Spleen (tissue), 13 donors: ENCODE results near the gene SLC16A2. TPM values are rescaled to one million over a fixed set of nuclear protein-coding genes. Genes with fewer than 3 reads are reported as not detected.

ENCODE experiments used
- DNase-seq: peaks from one replicate; pipeline ENCODE4 v3.0.0-alpha.2; 2020
- H3K27ac ChIP-seq, 8 donors: fragments of 200-600 bp; sonication (generic) in 7 of 8; 1 replicate in 4 of 8; 2 replicates in 4 of 8; pipeline versions ENCODE4 v1.5.0 to v1.8.0; 2016 to 2021; ENCODE audit warnings: inconsistent platforms in 4 of 8, mild to moderate bottlenecking in 4 of 8, moderate library complexity in 1 of 8
- H3K27me3 ChIP-seq, 7 donors: fragments of 200-600 bp; sonication (generic) in 6 of 7; replicated peaks in 1 of 7; 1 replicate in 4 of 7; 2 replicates in 3 of 7; pipeline versions ENCODE4 v1.5.0 to v1.8.0; 2016 to 2021; ENCODE audit warnings: inconsistent platforms in 3 of 7, mild to moderate bottlenecking in 1 of 7
- H3K36me3 ChIP-seq, 6 donors: fragments of 200-600 bp; sonication (generic) in 5 of 6; 1 replicate in 4 of 6; 2 replicates in 2 of 6; pipeline versions ENCODE4 v1.5.0 to v1.8.0; 2016 to 2021; ENCODE audit warnings: inconsistent platforms in 2 of 6
- H3K4me1 ChIP-seq, 6 donors: fragments of 200-600 bp; sonication (generic) in 5 of 6; 1 replicate in 3 of 6; 2 replicates in 3 of 6; pipeline versions ENCODE4 v1.5.0 to v1.8.0; 2016 to 2021; ENCODE audit warnings: inconsistent platforms in 3 of 6
- H3K4me3 ChIP-seq, 8 donors: fragments of 200-600 bp; sonication (generic) in 7 of 8; 1 replicate in 4 of 8; 2 replicates in 4 of 8; pipeline versions ENCODE4 v1.5.0 to v1.8.0; 2016 to 2021; ENCODE audit warnings: inconsistent platforms in 4 of 8, mild to moderate bottlenecking in 4 of 8, moderate library complexity in 2 of 8
- H3K9me3 ChIP-seq, 8 donors: fragments of 200-600 bp; sonication (generic) in 7 of 8; 1 replicate in 4 of 8; 2 replicates in 4 of 8; pipeline versions ENCODE4 v1.5.0 to v1.8.0; 2016 to 2021; ENCODE audit warnings: inconsistent platforms in 4 of 8
- POLR2A ChIP-seq, 3 donors: fragments of 450-650 bp; IDR thresholded peaks; one replicate each; pipeline ENCODE4 v1.5.1; 2017; ENCODE audit warnings: antibody characterized with exemption in 3 of 3, mild to moderate bottlenecking in 1 of 3
- POLR2AphosphoS5 ChIP-seq, 3 donors: sonication (generic); formaldehyde crosslinking; IDR thresholded peaks; one replicate each; pipeline ENCODE4 v1.5.1; 2017; ENCODE audit warnings: antibody characterized with exemption in 3 of 3
- WGBS, 5 donors: extraction: QIAGEN DNeasy Blood & Tissue Kit in 3 of 5; methylation state at CpG; one replicate each; pipeline versions ENCODE4 v1.1.5 to v1.1.7; 2013 to 2018; 5-methylcytosine and 5-hydroxymethylcytosine counted together
- intact Hi-C: fragments of 100-400 bp; cut with DNase I; formaldehyde crosslinking; loops from one replicate; pipeline ENCODE4 v1.15.0; 2023; ENCODE audit warnings: low total_unique reads
- long read RNA-seq, 2 donors: transcript quantifications; one replicate each; lab custom pipeline, GENCODE V29; 2026
- polyA plus RNA-seq, 3 donors: library from polyadenylated mRNA; stranded (reverse); fragments of 200-250 nt; gene quantifications; one replicate each; pipeline ENCODE4 v1.2.1, GENCODE V29; 2013
- total RNA-seq, 7 donors: library from RNA; depleted of rRNA in 3 of 7; stranded (reverse); fragments of >200 nt in 3 of 7; fragmentation: NEBNext Ultra II Directional in 4 of 7; extraction: Animal tissue kit (Norgen Biotek cat#: 25700) in 4 of 7; gene quantifications; one replicate each; pipeline versions ENCODE4 v1.1.0 to v1.2.1, GENCODE V29; 2016 to 2021
- TF ChIP-seq, protein P1 (sequence below), 11 experiments: fragments of 200-600 bp in 7 of 11; fragments of 450-650 bp in 4 of 11; sonication (generic) in 4 of 11; IDR thresholded peaks in 8 of 11; conservative IDR thresholded peaks in 3 of 11; 1 replicate in 7 of 11; 2 replicates in 4 of 11; pipeline versions ENCODE4 v1.4.0 to v1.8.0; 2016 to 2021; ENCODE audit warnings: antibody characterized with exemption in 11 of 11, inconsistent platforms in 4 of 11, mild to moderate bottlenecking in 1 of 11
- donor health status: healthy with polysubstance abuse.
- donor health status: DM: no; HTN: no; CAD: no; lungs with moderate emphysema.
- donor health status: DM: no; HTN: no; CAD: no.
- donor health status: Bipolar disorder and iron deficiency.
- donor health status: healthy.
- donor health status: DM: no; HTN: no; CAD: no.
- donor health status: DM: yes; HTN: yes; CAD: no.

The SLC16A2 gene
- 1 to 10 TPM; 2.6 to 4.4 (median 4.2) TPM for total RNA-seq
- 1 to 10 TPM in 1 of 3 donors, under 1 TPM in 2; 0.41 to 1.1 (median 0.97) TPM for polyA plus RNA-seq
- long read RNA-seq, donor 1, full-length matches to known transcripts = 3 of 8 reads
- long read RNA-seq, donor 1, partial matches to known transcripts = 5 of 8 reads
- long read RNA-seq, donor 1, other reads (novel, unspliced or antisense) = 0 of 8 reads
- long read RNA-seq, donor 2, full-length matches to known transcripts = 2 of 2 reads
- long read RNA-seq, donor 2, partial matches to known transcripts = 0 of 2 reads
- long read RNA-seq, donor 2, other reads (novel, unspliced or antisense) = 0 of 2 reads

DNA sequence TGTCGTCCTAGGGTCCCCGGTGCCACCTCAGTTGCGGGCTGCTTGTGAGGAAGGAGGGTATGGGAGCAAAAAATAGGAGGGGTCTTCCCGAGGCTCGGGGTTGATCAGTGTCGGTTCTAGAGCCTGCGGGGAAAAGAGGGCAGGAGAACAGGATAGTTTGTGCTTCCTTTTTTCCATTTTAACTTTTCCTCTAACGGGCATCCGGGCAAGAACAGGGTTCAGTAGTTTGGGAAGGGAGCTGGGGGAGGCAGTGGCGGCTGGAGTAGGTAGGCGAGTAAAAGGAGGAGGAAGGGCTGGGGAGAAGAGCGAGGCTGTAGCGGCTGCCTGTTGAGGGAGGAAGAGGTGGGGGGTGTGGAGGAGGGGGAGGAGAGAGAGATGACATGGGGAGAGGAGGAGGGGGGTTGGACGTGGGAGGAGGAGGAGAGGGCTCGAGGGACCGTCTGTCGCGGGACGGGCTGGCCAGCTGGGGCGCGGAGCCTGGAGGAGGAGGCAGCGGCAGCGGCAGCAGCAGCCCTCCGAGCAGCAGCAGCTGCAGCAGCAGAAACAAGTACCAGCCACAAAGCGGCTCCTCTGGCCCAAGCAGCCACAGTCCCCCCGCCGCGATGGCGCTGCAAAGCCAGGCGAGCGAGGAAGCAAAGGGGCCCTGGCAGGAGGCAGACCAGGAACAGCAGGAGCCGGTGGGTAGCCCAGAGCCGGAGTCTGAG lies at the start of gene SLC16A2:
TSS of gene SLC16A2 (plus strand) at position 458 of the 704 bp plus-strand sequence. CDS start at position 603, 145 bp downstream.
- intact Hi-C loops = no loop called here
- Histone ChIP-seq H3K36me3 (no peaks in the 10 kb centered on the region), H3K4me3 (peak within 1 kb of the TSS; percentile 25 to 68 (median 36)), H3K9me3 (no peaks in the 10 kb centered on the region), H3K27ac (peak within 1 kb of the TSS; percentile 2 to 83 (median 77)), H3K27me3 (peaks cover 0 to 59% (median 16%) of the 10 kb centered on the region in 7 donors), H3K4me1 (peaks cover 0 to 31% (median 9%) of the 10 kb centered on the region in 6 donors)
- DNase-seq = peak; percentile 80
- TF ChIP-seq POLR2A (IDR thresholded peaks at IDR 0.05) (no peak), POLR2AphosphoS5 (IDR thresholded peaks at IDR 0.05) (peak in 2 of 3 donors; percentile 55 to 59)
- WGBS, 5 donors = 0 to 46% (median 1%) methylated on average over 15 to 33 of the region's 33 CpGs

DNA sequence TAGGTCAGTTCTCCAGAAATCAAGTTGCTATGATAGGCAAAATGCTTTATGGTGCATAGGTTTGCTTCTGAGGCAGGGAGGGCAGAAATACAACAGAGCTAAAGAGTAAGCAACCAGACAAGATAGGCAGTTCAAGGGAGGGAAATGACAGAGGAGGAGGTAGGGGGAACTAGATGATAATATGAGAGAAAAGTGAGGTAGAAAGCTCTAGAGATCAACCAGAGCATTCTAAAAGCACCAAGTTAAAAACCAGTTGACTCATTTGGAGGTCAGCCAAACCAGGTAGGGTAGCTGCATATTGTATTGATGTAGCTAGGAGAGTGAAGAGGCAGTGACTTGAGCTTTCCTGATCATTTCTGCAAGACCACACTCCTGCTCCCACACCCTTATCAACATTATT lies 49.0 kb upstream of the SLC16A2 start:
- Histone ChIP-seq H3K27ac (no peak overlapping the region), H3K36me3 (no peaks in the 10 kb centered on the region), H3K9me3 (no peaks in the 10 kb centered on the region), H3K4me3 (no peak overlapping the region), H3K4me1 (no peaks in the 10 kb centered on the region), H3K27me3 (peaks cover 0 to 3% (median 0%) of the 10 kb centered on the region in 7 donors)
- no peak for DNase-seq
- TF ChIP-seq POLR2AphosphoS5 (IDR thresholded peaks at IDR 0.05) = no peak
- TF ChIP-seq POLR2A (IDR thresholded peaks at IDR 0.05) = no peak
- TF ChIP-seq, protein P1, sequence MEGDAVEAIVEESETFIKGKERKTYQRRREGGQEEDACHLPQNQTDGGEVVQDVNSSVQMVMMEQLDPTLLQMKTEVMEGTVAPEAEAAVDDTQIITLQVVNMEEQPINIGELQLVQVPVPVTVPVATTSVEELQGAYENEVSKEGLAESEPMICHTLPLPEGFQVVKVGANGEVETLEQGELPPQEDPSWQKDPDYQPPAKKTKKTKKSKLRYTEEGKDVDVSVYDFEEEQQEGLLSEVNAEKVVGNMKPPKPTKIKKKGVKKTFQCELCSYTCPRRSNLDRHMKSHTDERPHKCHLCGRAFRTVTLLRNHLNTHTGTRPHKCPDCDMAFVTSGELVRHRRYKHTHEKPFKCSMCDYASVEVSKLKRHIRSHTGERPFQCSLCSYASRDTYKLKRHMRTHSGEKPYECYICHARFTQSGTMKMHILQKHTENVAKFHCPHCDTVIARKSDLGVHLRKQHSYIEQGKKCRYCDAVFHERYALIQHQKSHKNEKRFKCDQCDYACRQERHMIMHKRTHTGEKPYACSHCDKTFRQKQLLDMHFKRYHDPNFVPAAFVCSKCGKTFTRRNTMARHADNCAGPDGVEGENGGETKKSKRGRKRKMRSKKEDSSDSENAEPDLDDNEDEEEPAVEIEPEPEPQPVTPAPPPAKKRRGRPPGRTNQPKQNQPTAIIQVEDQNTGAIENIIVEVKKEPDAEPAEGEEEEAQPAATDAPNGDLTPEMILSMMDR (IDR thresholded peaks at IDR 0.05 in 8 of 11, conservative IDR thresholded peaks at IDR 0.05 in 3 of 11) = no peak
- intact Hi-C loops = no loop called here

DNA sequence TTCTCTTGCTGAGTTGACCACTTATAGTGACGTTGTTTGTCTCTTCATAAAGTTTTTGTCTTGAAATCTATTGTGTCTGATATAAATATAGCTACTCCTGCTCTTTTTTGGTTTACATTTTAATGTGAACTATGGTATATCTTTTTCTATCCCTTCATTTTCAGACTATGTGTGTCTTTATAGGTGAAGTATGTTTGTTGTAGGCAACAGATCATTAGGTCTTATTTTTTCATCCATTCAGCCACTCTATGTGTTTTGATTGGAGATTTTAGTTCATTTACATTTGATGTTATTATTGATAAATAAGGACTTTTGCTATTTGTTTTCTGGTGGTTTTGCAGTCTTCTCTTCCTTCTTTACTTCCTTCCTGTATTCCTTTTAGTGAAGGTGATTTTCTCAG lies 44.0 kb upstream of the SLC16A2 start:
- DNase-seq = no peak
- intact Hi-C loops = no loop called here

DNA sequence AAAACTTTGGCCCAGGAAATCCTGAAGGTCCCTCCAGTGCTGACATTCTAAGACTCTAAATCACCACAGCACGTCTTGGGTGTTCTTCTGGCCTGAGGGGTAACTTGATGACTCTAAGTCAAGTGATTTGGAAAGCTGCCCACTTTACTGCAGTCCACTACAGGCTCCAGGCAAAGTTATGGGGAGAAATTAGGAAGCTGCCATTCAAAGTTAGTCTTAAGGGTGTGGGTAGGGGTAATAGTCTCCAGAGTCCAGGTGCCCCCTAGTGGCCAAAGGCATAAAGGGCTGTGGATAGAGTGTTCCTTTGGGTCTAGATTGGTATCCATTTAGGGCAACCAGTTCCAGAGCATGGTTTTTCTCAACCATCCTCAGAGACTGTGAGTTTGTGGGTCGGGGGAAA lies 38.7 kb upstream of the SLC16A2 start:
- Histone ChIP-seq H3K36me3 (no peaks in the 10 kb centered on the region), H3K4me3 (no peak overlapping the region), H3K9me3 (no peaks in the 10 kb centered on the region), H3K27ac (no peak overlapping the region), H3K27me3 (peaks cover 0 to 39% (median 0%) of the 10 kb centered on the region in 7 donors), H3K4me1 (no peaks in the 10 kb centered on the region)
- intact Hi-C loops = no loop called here
- peak; percentile 77 for DNase-seq
- TF ChIP-seq, protein P1 (IDR thresholded peaks at IDR 0.05 in 8 of 11, conservative IDR thresholded peaks at IDR 0.05 in 3 of 11) = peak; percentile 30 to 81 (median 68)
- no peak for TF ChIP-seq POLR2A (IDR thresholded peaks at IDR 0.05)
- 17 to 28% (median 26%) methylated on average over 2 of the region's 2 CpGs for whole genome bisulfite sequencing, 5 donors

More for the DNA sequence above, 44.0 kb upstream of the SLC16A2 start:
- Histone ChIP-seq H3K9me3 (no peaks in the 10 kb centered on the region), H3K4me1 (no peaks in the 10 kb centered on the region), H3K27me3 (peaks cover 0 to 3% (median 0%) of the 10 kb centered on the region in 7 donors), H3K36me3 (no peaks in the 10 kb centered on the region), H3K27ac (no peak overlapping the region), H3K4me3 (no peak overlapping the region)
- WGBS, 5 donors = 27 to 71% (median 61%) methylated on average over 1 of the region's 1 CpG
- TF ChIP-seq POLR2AphosphoS5 (IDR thresholded peaks at IDR 0.05) (no peak), POLR2A (IDR thresholded peaks at IDR 0.05) (no peak)
- TF ChIP-seq, protein P1 (IDR thresholded peaks at IDR 0.05 in 8 of 11, conservative IDR thresholded peaks at IDR 0.05 in 3 of 11) = no peak
